Activated T-helper 17 cell treated with anti-CD3 and anti-CD28 coated beads, Interleukin-2, amount 50 U/mL, for 72 hours (primary cell): Measurements from ENCODE around the gene NACA2. TPM values are rescaled to one million over a fixed set of nuclear protein-coding genes. Genes with fewer than 3 reads are reported as not detected.
"Not testable (repeated sequence)": the region's sequence is repeated elsewhere in the genome, so short reads cannot be mapped to it uniquely, and the experiment has no call there.

Source experiments
- ATAC-seq: fragments of 150-1000 bp; cut with Tn5 transposase; replicated peaks from 2 replicates; pipeline ENCODE4 v1.10.0; 2021; ENCODE audit warnings: mild to moderate bottlenecking, moderate library complexity
- H3K27ac Mint-ChIP-seq: one replicate; pipeline ENCODE4 v1.8.0; 2022; ENCODE audit warnings: mixed read lengths
- H3K27me3 Mint-ChIP-seq: one replicate; pipeline ENCODE4 v1.8.0; 2022; ENCODE audit warnings: mixed read lengths
- H3K36me3 Mint-ChIP-seq: one replicate; pipeline ENCODE4 v1.8.0; 2022; ENCODE audit warnings: low read depth, mild to moderate bottlenecking, mixed read lengths
- H3K4me1 Mint-ChIP-seq: one replicate; pipeline ENCODE4 v1.8.0; 2022; ENCODE audit warnings: mixed read lengths
- H3K4me3 Mint-ChIP-seq: one replicate; pipeline ENCODE4 v1.8.0; 2022; ENCODE audit warnings: mild to moderate bottlenecking, mixed read lengths
- H3K9me3 Mint-ChIP-seq: one replicate; pipeline ENCODE4 v1.8.0; 2022; ENCODE audit warnings: mixed read lengths
- total RNA-seq, 2 donors: library from RNA; stranded (reverse); gene quantifications; one replicate each; pipeline ENCODE4 v1.2.3, GENCODE V29; 2022

The NACA2 gene
- total RNA-seq, 2 donors from 2014 or later = not detected

GRCh38 chr17:61589990-61590389 is 1.0 kb downstream of the NACA2 start:
- Mint-ChIP-seq H3K4me3 (no peak overlapping the region), H3K9me3 (no peaks in the 10 kb centered on the region), H3K27ac (no peak overlapping the region), H3K36me3 (no peaks in the 10 kb centered on the region), H3K27me3 (peaks cover 4% of the 10 kb centered on the region), H3K4me1 (no peaks in the 10 kb centered on the region)
- ATAC-seq = no peak

- no peak for ATAC-seq
- Mint-ChIP-seq H3K4me1 (no peaks in the 10 kb centered on the region), H3K9me3 (no peaks in the 10 kb centered on the region), H3K27ac (no peak overlapping the region), H3K4me3 (no peak overlapping the region), H3K27me3 (peaks cover 3% of the 10 kb centered on the region), H3K36me3 (no peaks in the 10 kb centered on the region)
Measured at GRCh38 chr17:61587807-61588660, 3.0 kb downstream of the NACA2 start.

- no peak for ATAC-seq
- Mint-ChIP-seq H3K36me3 (no peaks in the 10 kb centered on the region), H3K9me3 (no peaks in the 10 kb centered on the region), H3K27me3 (peaks cover 3% of the 10 kb centered on the region), H3K4me3 (no peak overlapping the region), H3K27ac (no peak overlapping the region), H3K4me1 (no peaks in the 10 kb centered on the region)
Measured at GRCh38 chr17:61587242-61587641, 3.8 kb downstream of the NACA2 start.

GRCh38 chr17:61586622-61587021 is 4.4 kb downstream of the NACA2 start:
- not testable (repeated sequence) for H3K36me3 Mint-ChIP-seq, H3K27ac Mint-ChIP-seq, H3K4me1 Mint-ChIP-seq, H3K9me3 Mint-ChIP-seq, ATAC-seq, H3K27me3 Mint-ChIP-seq, H3K4me3 Mint-ChIP-seq

GRCh38 chr17:61586031-61586566 is 4.9 kb downstream of the NACA2 start:
- H3K9me3 Mint-ChIP-seq = no peaks in the 10 kb centered on the region
- no peak overlapping the region for H3K27ac Mint-ChIP-seq
- peaks cover 13% of the 10 kb centered on the region for H3K27me3 Mint-ChIP-seq
- H3K4me1 Mint-ChIP-seq = no peaks in the 10 kb centered on the region
- no peaks in the 10 kb centered on the region for H3K36me3 Mint-ChIP-seq
- ATAC-seq = no peak
- no peak overlapping the region for H3K4me3 Mint-ChIP-seq

GRCh38 chr17:61584866-61585265 is 6.2 kb downstream of the NACA2 start:
- Mint-ChIP-seq H3K27ac (no peak overlapping the region), H3K9me3 (no peaks in the 10 kb centered on the region), H3K27me3 (peaks cover 21% of the 10 kb centered on the region), H3K4me1 (no peaks in the 10 kb centered on the region), H3K36me3 (no peaks in the 10 kb centered on the region), H3K4me3 (no peak overlapping the region)
- ATAC-seq = no peak

GRCh38 chr17:61584266-61584665 is 6.8 kb downstream of the NACA2 start:
- no peaks in the 10 kb centered on the region for H3K9me3 Mint-ChIP-seq
- no peak overlapping the region for H3K4me3 Mint-ChIP-seq
- H3K27me3 Mint-ChIP-seq = peaks cover 21% of the 10 kb centered on the region
- no peaks in the 10 kb centered on the region for H3K36me3 Mint-ChIP-seq
- no peak for ATAC-seq
- no peaks in the 10 kb centered on the region for H3K4me1 Mint-ChIP-seq
- no peak overlapping the region for H3K27ac Mint-ChIP-seq

- H3K4me1 Mint-ChIP-seq = no peaks in the 10 kb centered on the region
- H3K27ac Mint-ChIP-seq = no peak overlapping the region
- no peaks in the 10 kb centered on the region for H3K9me3 Mint-ChIP-seq
- H3K36me3 Mint-ChIP-seq = no peaks in the 10 kb centered on the region
- no peak for ATAC-seq
- no peak overlapping the region for H3K4me3 Mint-ChIP-seq
- peaks cover 21% of the 10 kb centered on the region for H3K27me3 Mint-ChIP-seq
Measured at GRCh38 chr17:61583660-61584264, 7.3 kb downstream of the NACA2 start.

GRCh38 chr17:61583242-61583641 is 7.8 kb downstream of the NACA2 start:
- no peak overlapping the region for H3K4me3 Mint-ChIP-seq
- no peaks in the 10 kb centered on the region for H3K4me1 Mint-ChIP-seq
- H3K36me3 Mint-ChIP-seq = no peaks in the 10 kb centered on the region
- H3K27ac Mint-ChIP-seq = no peak overlapping the region
- ATAC-seq = no peak
- H3K27me3 Mint-ChIP-seq = peaks cover 26% of the 10 kb centered on the region
- no peaks in the 10 kb centered on the region for H3K9me3 Mint-ChIP-seq

GRCh38 chr17:61582593-61582992 is 8.4 kb downstream of the NACA2 start:
- Mint-ChIP-seq H3K4me1 (no peaks in the 10 kb centered on the region), H3K4me3 (no peak overlapping the region), H3K27ac (no peak overlapping the region), H3K9me3 (no peaks in the 10 kb centered on the region), H3K27me3 (peaks cover 30% of the 10 kb centered on the region), H3K36me3 (no peaks in the 10 kb centered on the region)
- no peak for ATAC-seq

- no peaks in the 10 kb centered on the region for H3K36me3 Mint-ChIP-seq
- no peak overlapping the region for H3K27ac Mint-ChIP-seq
- no peak overlapping the region for H3K4me3 Mint-ChIP-seq
- H3K9me3 Mint-ChIP-seq = no peaks in the 10 kb centered on the region
- no peaks in the 10 kb centered on the region for H3K4me1 Mint-ChIP-seq
- peaks cover 30% of the 10 kb centered on the region for H3K27me3 Mint-ChIP-seq
- no peak for ATAC-seq
Measured at GRCh38 chr17:61581611-61582349, 9.2 kb downstream of the NACA2 start.

GRCh38 chr17:61580502-61580901 is 10.5 kb downstream of the NACA2 start:
- ATAC-seq = no peak
- no peaks in the 10 kb centered on the region for H3K9me3 Mint-ChIP-seq
- peaks cover 32% of the 10 kb centered on the region for H3K27me3 Mint-ChIP-seq
- no peak overlapping the region for H3K4me3 Mint-ChIP-seq
- no peaks in the 10 kb centered on the region for H3K4me1 Mint-ChIP-seq
- no peaks in the 10 kb centered on the region for H3K36me3 Mint-ChIP-seq
- H3K27ac Mint-ChIP-seq = no peak overlapping the region

- Mint-ChIP-seq H3K27ac (no peak overlapping the region), H3K4me1 (no peaks in the 10 kb centered on the region), H3K4me3 (no peak overlapping the region), H3K27me3 (peaks cover 33% of the 10 kb centered on the region), H3K9me3 (no peaks in the 10 kb centered on the region), H3K36me3 (no peaks in the 10 kb centered on the region)
- ATAC-seq = no peak
Measured at GRCh38 chr17:61579961-61580360, 11.1 kb downstream of the NACA2 start.

GRCh38 chr17:61579347-61579746 is 11.7 kb downstream of the NACA2 start:
- Mint-ChIP-seq H3K36me3 (no peaks in the 10 kb centered on the region), H3K4me1 (no peaks in the 10 kb centered on the region), H3K9me3 (no peaks in the 10 kb centered on the region), H3K27ac (no peak overlapping the region), H3K27me3 (peaks cover 33% of the 10 kb centered on the region), H3K4me3 (no peak overlapping the region)
- no peak for ATAC-seq
